ENCODE data around the gene SFXN5.

The SFXN5 gene

DNA sequence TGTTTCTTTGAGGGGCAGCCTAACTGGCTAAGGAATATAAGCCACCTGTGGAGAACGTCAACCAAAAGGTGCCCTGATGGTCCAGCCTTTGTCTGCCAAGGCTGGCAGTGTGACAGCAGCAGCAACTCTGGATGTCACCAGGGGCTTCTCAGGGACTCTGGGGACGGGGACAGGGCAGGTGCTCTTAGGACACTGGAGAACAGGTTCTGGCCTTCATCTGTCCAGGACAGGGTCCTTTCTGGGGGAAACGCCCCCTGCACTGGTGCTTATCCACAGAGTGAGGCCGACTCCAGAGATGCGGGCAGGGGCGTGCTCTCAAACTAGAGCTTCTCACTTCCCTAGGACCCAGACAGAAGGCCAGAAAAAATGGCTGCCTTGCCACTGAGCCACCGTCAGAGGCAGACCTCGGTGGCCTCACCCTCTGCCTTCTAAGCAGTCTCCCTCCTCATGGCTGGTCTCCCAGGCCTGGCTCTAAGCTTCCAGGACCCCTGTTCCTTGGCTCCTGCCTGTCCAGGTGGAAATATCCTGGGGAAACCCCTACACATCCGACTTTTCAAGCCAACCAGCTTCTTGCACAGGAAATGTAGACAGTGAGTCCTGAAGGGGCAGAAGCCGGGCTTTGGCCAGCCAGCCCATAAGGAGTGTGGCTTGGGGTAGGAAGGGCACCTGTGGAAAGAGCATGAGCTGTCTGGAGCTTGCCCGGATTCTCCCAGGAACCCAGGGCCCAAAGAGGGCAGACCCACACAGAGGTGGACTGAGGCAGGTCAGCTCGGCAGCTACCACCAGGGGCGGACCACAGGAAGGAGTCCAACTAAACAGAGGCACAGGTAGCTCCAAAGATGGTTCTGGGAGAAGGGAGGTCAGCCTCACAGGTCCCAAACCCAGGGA lies 11.3 kb upstream of the SFXN5 start (continued):
- no peak for TF ChIP-seq TRIM28 (IDR thresholded peaks at IDR 0.05; ENCODE audit: borderline replicate concordance, low read length)

DNA sequence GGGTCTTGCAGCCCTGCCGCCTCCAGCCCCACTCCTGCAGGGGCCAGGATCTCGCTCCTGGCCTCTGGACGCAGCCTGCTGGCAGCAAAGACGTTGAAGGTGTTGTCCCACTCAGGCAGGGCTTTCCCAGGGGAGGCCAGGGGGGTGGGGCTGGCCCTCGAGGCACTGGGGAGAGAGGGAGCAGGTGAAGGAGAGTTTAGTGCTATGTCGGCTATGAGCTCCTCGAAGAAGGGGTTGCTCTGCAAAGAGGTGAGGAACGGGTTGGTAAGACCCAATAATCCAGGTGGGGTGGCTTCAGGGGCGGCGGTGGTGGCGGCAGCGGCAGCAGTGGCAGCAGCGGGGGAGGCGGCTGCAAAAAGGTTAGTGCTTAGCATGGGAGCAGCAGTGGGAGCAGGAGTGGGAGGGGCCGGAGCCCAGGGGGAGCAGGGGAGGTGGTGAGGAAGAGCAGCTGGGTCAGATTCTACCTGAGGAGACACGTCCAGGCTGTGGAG lies 9.7 kb upstream of the SFXN5 start:
- Histone ChIP-seq H3K4me3 (ENCODE audit: low read depth, low read length) (no peak overlapping the region), H3K27ac (ENCODE audit: extremely low read depth, low read depth, low read length) (no peak overlapping the region), H3K36me3 (ENCODE audit: control insufficient read depth in 2 of 2, insufficient read depth in 1 of 2, low read length in 2 of 2) (peaks cover 0 to 90% of the 10 kb centered on the region in 2 experiments; a peak in 2 of 3 replicates), H3K9me3 (ENCODE audit: control insufficient read depth, insufficient read depth, low read depth, low read length) (no peaks in the 10 kb centered on the region), H3K4me1 (ENCODE audit: control insufficient read depth, insufficient read depth, low read length) (no peaks in the 10 kb centered on the region)
- TF ChIP-seq, protein P1, sequence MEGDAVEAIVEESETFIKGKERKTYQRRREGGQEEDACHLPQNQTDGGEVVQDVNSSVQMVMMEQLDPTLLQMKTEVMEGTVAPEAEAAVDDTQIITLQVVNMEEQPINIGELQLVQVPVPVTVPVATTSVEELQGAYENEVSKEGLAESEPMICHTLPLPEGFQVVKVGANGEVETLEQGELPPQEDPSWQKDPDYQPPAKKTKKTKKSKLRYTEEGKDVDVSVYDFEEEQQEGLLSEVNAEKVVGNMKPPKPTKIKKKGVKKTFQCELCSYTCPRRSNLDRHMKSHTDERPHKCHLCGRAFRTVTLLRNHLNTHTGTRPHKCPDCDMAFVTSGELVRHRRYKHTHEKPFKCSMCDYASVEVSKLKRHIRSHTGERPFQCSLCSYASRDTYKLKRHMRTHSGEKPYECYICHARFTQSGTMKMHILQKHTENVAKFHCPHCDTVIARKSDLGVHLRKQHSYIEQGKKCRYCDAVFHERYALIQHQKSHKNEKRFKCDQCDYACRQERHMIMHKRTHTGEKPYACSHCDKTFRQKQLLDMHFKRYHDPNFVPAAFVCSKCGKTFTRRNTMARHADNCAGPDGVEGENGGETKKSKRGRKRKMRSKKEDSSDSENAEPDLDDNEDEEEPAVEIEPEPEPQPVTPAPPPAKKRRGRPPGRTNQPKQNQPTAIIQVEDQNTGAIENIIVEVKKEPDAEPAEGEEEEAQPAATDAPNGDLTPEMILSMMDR (tag by site-specific recombination; IDR thresholded peaks at IDR 0.05): no peak
- peak; percentile 7; the same call in 1 of the 2 replicates for TF ChIP-seq EGR2 (tag by site-specific recombination; IDR thresholded peaks at IDR 0.05; ENCODE audit: low read depth)
- TF ChIP-seq GLIS1 (tag by site-specific recombination; IDR thresholded peaks at IDR 0.05): peak; percentile 63
- no peak for TF ChIP-seq ZNF423 (tag by site-specific recombination; IDR thresholded peaks at IDR 0.05)
- ChIA-PET CTCF (interaction anchor here (1.3 to 10.0 kb wide), 2 partner anchors 75 to 88 kb away, joined by 3 to 146 read pairs; no protein-coding TSS in a partner anchor), POLR2A (interaction anchor here (0.6 kb wide), 1 partner anchor 96 kb away, joined by 3 read pairs; no protein-coding TSS in a partner anchor)

DNA sequence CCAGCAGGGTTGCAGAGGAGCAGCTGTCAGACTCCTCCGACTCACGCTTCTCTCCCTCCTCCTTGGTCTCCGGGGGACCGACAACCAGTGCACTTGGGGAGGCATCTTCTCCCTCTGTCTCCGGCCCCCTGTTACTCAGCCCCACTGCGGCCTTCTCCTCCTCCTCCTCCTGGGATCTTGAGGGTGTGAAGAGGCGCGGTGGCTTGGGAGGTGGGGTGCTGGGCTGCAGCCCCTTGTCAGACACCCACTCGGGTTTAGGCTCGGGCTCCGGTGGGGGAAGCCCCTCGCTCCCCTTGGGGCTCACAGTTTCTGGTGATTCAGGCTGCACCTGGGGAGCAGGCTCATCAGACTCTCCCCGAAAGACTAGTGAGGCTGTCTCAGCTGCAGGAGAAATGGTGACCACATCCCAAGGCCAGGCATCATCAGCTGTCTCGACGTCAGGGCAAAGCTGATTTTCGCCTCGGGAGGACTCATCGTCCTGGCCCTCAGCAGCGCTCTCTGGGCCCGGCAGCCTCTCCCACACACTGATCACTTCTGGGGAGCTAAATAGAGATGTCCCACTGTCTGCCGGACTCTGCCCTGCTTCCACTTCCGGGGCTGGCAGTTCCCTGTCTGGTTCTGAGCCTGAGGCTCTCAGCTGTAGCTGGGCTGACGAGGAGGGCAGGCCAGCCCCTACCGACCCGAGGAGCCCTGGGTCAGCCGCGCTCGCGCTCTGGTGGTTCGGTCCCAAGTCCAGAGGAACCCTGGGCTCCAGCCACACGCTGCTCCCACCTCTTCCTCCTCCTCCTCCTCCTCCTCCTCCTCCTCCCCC lies 9.0 kb upstream of the SFXN5 start:
- H3K27ac ChIP-seq (ENCODE audit: extremely low read depth, low read depth, low read length): no peak overlapping the region
- H3K4me3 ChIP-seq (ENCODE audit: low read depth, low read length): no peak overlapping the region
- TF ChIP-seq ZNF629 (tag by site-specific recombination; IDR thresholded peaks at IDR 0.05) (no peak), GLIS1 (tag by site-specific recombination; IDR thresholded peaks at IDR 0.05) (0 out of 2 replicates have a peak, but pooled peaks have one; percentile 5)
- TF ChIP-seq, protein P2, sequence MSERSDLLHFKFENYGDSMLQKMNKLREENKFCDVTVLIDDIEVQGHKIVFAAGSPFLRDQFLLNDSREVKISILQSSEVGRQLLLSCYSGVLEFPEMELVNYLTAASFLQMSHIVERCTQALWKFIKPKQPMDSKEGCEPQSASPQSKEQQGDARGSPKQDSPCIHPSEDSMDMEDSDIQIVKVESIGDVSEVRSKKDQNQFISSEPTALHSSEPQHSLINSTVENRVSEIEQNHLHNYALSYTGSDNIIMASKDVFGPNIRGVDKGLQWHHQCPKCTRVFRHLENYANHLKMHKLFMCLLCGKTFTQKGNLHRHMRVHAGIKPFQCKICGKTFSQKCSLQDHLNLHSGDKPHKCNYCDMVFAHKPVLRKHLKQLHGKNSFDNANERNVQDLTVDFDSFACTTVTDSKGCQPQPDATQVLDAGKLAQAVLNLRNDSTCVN (tag by site-specific recombination; optimal IDR thresholded peaks at IDR 0.05): no peak
- TF ChIP-seq, protein P3, sequence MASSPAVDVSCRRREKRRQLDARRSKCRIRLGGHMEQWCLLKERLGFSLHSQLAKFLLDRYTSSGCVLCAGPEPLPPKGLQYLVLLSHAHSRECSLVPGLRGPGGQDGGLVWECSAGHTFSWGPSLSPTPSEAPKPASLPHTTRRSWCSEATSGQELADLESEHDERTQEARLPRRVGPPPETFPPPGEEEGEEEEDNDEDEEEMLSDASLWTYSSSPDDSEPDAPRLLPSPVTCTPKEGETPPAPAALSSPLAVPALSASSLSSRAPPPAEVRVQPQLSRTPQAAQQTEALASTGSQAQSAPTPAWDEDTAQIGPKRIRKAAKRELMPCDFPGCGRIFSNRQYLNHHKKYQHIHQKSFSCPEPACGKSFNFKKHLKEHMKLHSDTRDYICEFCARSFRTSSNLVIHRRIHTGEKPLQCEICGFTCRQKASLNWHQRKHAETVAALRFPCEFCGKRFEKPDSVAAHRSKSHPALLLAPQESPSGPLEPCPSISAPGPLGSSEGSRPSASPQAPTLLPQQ (tag by site-specific recombination; IDR thresholded peaks at IDR 0.05): no peak
- no peaks in the 10 kb centered on the region for H3K9me3 ChIP-seq (ENCODE audit: control insufficient read depth, insufficient read depth, low read depth, low read length)
- H3K4me1 ChIP-seq (ENCODE audit: control insufficient read depth, insufficient read depth, low read length): no peaks in the 10 kb centered on the region
- CTCF ChIA-PET: interaction anchor here (0.5 to 10.0 kb wide), 4 partner anchors 76 to 1534 kb away, joined by 3 to 146 read pairs (median 4); no protein-coding TSS in a partner anchor
- peaks cover 0 to 90% of the 10 kb centered on the region in 2 experiments; a peak in 2 of 3 replicates for H3K36me3 ChIP-seq (ENCODE audit: control insufficient read depth in 2 of 2, insufficient read depth in 1 of 2, low read length in 2 of 2)
- POLR2A ChIA-PET: no interaction called here

DNA sequence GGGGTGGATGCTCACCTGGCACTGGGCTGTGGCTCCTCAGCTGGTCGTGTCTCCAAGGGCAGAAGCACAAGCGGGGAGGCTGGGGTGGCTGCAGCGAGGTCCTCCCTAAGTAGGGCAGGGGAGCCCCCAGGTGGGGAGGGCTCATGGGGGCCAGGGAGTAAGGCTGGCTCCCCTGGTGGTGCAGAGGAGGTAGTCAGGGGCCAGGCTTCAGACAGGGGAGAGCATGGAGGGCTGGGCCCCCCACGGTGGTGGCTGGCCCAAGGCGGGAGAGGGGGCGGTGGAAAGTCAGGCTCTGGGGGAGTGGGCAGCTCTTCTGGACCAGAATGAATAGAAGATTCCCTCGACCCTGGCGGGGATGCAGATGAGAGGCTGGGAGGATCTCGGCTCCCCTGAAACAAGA lies 8.1 kb upstream of the SFXN5 start:
- no peaks in the 10 kb centered on the region for H3K9me3 ChIP-seq (ENCODE audit: control insufficient read depth, insufficient read depth, low read depth, low read length)
- no peaks in the 10 kb centered on the region for H3K4me1 ChIP-seq (ENCODE audit: control insufficient read depth, insufficient read depth, low read length)
- no peak overlapping the region for H3K27ac ChIP-seq (ENCODE audit: extremely low read depth, low read depth, low read length)
- POLR2A ChIA-PET: no interaction called here
- TF ChIP-seq SCRT2 (tag by site-specific recombination; IDR thresholded peaks at IDR 0.05) (no peak), GLIS1 (tag by site-specific recombination; IDR thresholded peaks at IDR 0.05) (peak; percentile 47)
- CTCF ChIA-PET: interaction anchor here (0.5 to 1.5 kb wide), 3 partner anchors 77 to 1533 kb away, joined by 3 to 5 read pairs (median 3); no protein-coding TSS in a partner anchor
- H3K36me3 ChIP-seq (ENCODE audit: control insufficient read depth in 2 of 2, insufficient read depth in 1 of 2, low read length in 2 of 2): peaks cover 0 to 90% of the 10 kb centered on the region in 2 experiments; a peak in 2 of 3 replicates
- no peak overlapping the region for H3K4me3 ChIP-seq (ENCODE audit: low read depth, low read length)

Data from HEK293 (cell line).